ENCODE data around the gene TANC1. TPM values are rescaled to one million over a fixed set of nuclear protein-coding genes. Genes with fewer than 3 reads are reported as not detected.

TANC1 gene
- total and polyA plus RNA-seq, 2 of the 4 experiments (the other 2 are of a cell fraction): 10.2 to 12.9 TPM

- Histone ChIP-seq H4K8ac (ENCODE audit: low read depth in 2 of 2, low read length in 2 of 2) (no peak overlapping the region), H2AK5ac (ENCODE audit: low read depth, low read length) (no peak overlapping the region), H4K5ac (ENCODE audit: low read depth, low read length) (no peak overlapping the region), H3K27me3 (ENCODE audit: control insufficient read depth, insufficient read depth, low read length) (no peaks in the 10 kb centered on the region), H3K4me3 (ENCODE audit: insufficient read depth, low read depth, low read length) (no peak overlapping the region), H2AFZ (replicated peaks; ENCODE audit: low read length, poor library complexity) (no peak overlapping the region), H4K91ac (ENCODE audit: insufficient read depth, low read depth, low read length) (no peak overlapping the region), H3K27ac (ENCODE audit: insufficient read depth, low read length) (no peak overlapping the region), H3K9ac (ENCODE audit: low read depth, low read length) (no peak overlapping the region), H3K14ac (replicated peaks; ENCODE audit: low read depth, low read length) (no peak overlapping the region), H4K20me1 (ENCODE audit: insufficient read depth, low read length) (no peaks in the 10 kb centered on the region), H2BK5ac (ENCODE audit: low read depth, low read length, poor library complexity, severe bottlenecking) (no peak overlapping the region), H3K9me1 (ENCODE audit: insufficient read depth, low read length) (peaks cover 9% of the 10 kb centered on the region; the same call in 1 of the 2 replicates), H2BK20ac (ENCODE audit: low read depth, low read length) (no peak overlapping the region), H3K4ac (ENCODE audit: low read depth, low read length) (no peak overlapping the region), H3K18ac (ENCODE audit: low read depth, low read length) (no peak overlapping the region), H3K4me1 (ENCODE audit: control insufficient read depth, insufficient read depth, low read length) (peaks cover 6% of the 10 kb centered on the region; the same call in 1 of the 2 replicates), H3K36me3 (ENCODE audit: control insufficient read depth, insufficient read depth, low read length) (peaks cover 23% of the 10 kb centered on the region), H2AK9ac (replicated peaks; ENCODE audit: low read depth, low read length, poor library complexity) (no peak overlapping the region), H3K79me1 (ENCODE audit: low read depth in 1 of 2, low read length in 2 of 2) (peaks cover 0 to 27% of the 10 kb centered on the region in 2 experiments; a peak in 3 of 4 replicates), H3K4me2 (ENCODE audit: low read depth, low read length) (no peak overlapping the region), H2BK15ac (ENCODE audit: low read depth, low read length) (no peak overlapping the region), H2BK120ac (ENCODE audit: low read depth, low read length) (no peak overlapping the region), H3K56ac (ENCODE audit: extremely low read depth, insufficient read depth, low read length) (no peak overlapping the region), H3K23ac (ENCODE audit: low read depth, low read length) (no peak overlapping the region), H3K9me3 (ENCODE audit: control insufficient read depth, insufficient read depth, low read length) (no peaks in the 10 kb centered on the region)
- BruUV-seq (replicated peaks): no TSS peak
- ChIA-PET POLR2A (ENCODE audit: unreplicated experiment) (no interaction called here), CTCF (no interaction called here)
- dilution Hi-C loops (cut with HindIII; ENCODE audit: low sequenced_read_pairs, unreplicated experiment) (no loop called here), intact Hi-C loops (cut with micrococcal nuclease) (no loop called here), in situ Hi-C loops (cut with MboI; ENCODE audit: low sequenced_read_pairs) (no loop called here)
- ATAC-seq (ENCODE audit: low read depth) (no peak), DNase-seq (no peak)
- WGBS, 2 experiments (ENCODE audit: extremely low coverage in 2 of 2, insufficient read length in 1 of 2): no CpG with 5 or more reads among the region's 3 CpGs
- TF ChIP-seq SMC3 (IDR thresholded peaks at IDR 0.05; ENCODE audit: low read depth, low read length): no peak
Measured at GRCh38 chr2:159160954-159161353, 192.5 kb downstream of the TANC1 start.

Measured in IMR-90 (cell line).